ENCODE results near the gene BCL2L2.

BCL2L2 gene

GRCh38 chr14:23360496-23360895, 53.9 kb downstream of the BCL2L2 start:
- TF ChIP-seq CTCF (IDR thresholded peaks at IDR 0.05; ENCODE audit: low read depth, low read length): no peak
- no peak overlapping the region for H3K4me3 ChIP-seq (ENCODE audit: low read depth, low read length)

- no peak for TF ChIP-seq CTCF (IDR thresholded peaks at IDR 0.05; ENCODE audit: low read depth, low read length)
Measured at GRCh38 chr14:23361320-23361719, 54.7 kb downstream of the BCL2L2 start.

More at GRCh38 chr14:23361320-23361719, 54.7 kb downstream of the BCL2L2 start:
- H3K4me3 ChIP-seq (ENCODE audit: low read depth, low read length): no peak overlapping the region
